RWPE1 (cell line): Measurements from ENCODE around the gene SERGEF.

Source experiments
- CTCF ChIA-PET: fragments of 350-600 bp; sonication (Branson Sonifier 250); formaldehyde crosslinking; extraction: SDS; loops from one replicate; lab custom pipeline; 2021; lab: Yijun Ruan, JAX
- POLR2A ChIA-PET: fragments of 400-600 bp; formaldehyde crosslinking; extraction: SDS; loops from one replicate; lab custom pipeline; 2020; ENCODE audit warnings: antibody characterized with exemption; ENCODE audit not compliant: low non-redundant PET; lab: Yijun Ruan, JAX
- DNase-seq: peaks from one replicate; pipeline ENCODE4 v3.0.0; 2012; ENCODE audit warnings: low spot score
- H3K27ac ChIP-seq: fragments of 450-650 bp; 2 replicates; pipeline ENCODE4 v1.5.1; 2017
- CTCF ChIP-seq: fragments of 450-650 bp; conservative IDR thresholded peaks from 2 replicates; pipeline ENCODE4 v1.5.1; 2017; ENCODE audit warnings: low read depth, mild to moderate bottlenecking

The SERGEF gene

GRCh38 chr11:17781626-17782025, 231.2 kb downstream of the SERGEF start:
- H3K27ac ChIP-seq = no peak overlapping the region
- DNase-seq = no peak
- TF ChIP-seq CTCF = no peak
- CTCF ChIA-PET = interaction anchor here (0.6 kb wide), 2 partner anchors 170 to 192 kb away, joined by 4 to 5 read pairs; no protein-coding TSS in a partner anchor
- POLR2A ChIA-PET = no interaction called here

- H3K27ac ChIP-seq = no peak overlapping the region
- CTCF ChIA-PET = interaction anchor here (0.7 kb wide), 1 partner anchor 292 kb away, joined by 3 read pairs; no protein-coding TSS in a partner anchor
- POLR2A ChIA-PET = no interaction called here
- no peak for TF ChIP-seq CTCF
- no peak for DNase-seq
These were observed 231.6 kb downstream of the SERGEF start for GRCh38 chr11:17781221-17781620.

- POLR2A ChIA-PET = no interaction called here
These were observed 232.2 kb downstream of the SERGEF start for GRCh38 chr11:17780668-17781067.

GRCh38 chr11:17779861-17780594, 232.8 kb downstream of the SERGEF start:
- POLR2A ChIA-PET = no interaction called here

More at GRCh38 chr11:17780668-17781067, 232.2 kb downstream of the SERGEF start:
- DNase-seq = no peak
- CTCF ChIA-PET = interaction anchor here (0.7 kb wide), 1 partner anchor 292 kb away, joined by 3 read pairs; no protein-coding TSS in a partner anchor
- H3K27ac ChIP-seq = no peak overlapping the region
- no peak for TF ChIP-seq CTCF

GRCh38 chr11:17778956-17779860, 233.6 kb downstream of the SERGEF start:
- TF ChIP-seq CTCF = no peak
- H3K27ac ChIP-seq = no peak overlapping the region
- CTCF ChIA-PET = no interaction called here
- DNase-seq = no peak
- POLR2A ChIA-PET = no interaction called here

More at GRCh38 chr11:17779861-17780594, 232.8 kb downstream of the SERGEF start:
- CTCF ChIA-PET = no interaction called here
- TF ChIP-seq CTCF = no peak
- no peak for DNase-seq
- H3K27ac ChIP-seq = no peak overlapping the region

- DNase-seq = no peak
- no peak overlapping the region for H3K27ac ChIP-seq
- TF ChIP-seq CTCF = no peak
- POLR2A ChIA-PET = no interaction called here
- CTCF ChIA-PET = no interaction called here
These were observed 234.5 kb downstream of the SERGEF start for GRCh38 chr11:17778352-17778751.
